ENCODE measurements around the gene SMIM29. TPM values are rescaled to one million over a fixed set of nuclear protein-coding genes. Genes with fewer than 3 reads are reported as not detected.

SMIM29 gene
- total and polyA plus RNA-seq, 7 experiments from 2014 or later: 13.9 to 45.5 (median 23.8) TPM

GRCh38 chr6:34223956-34224940, 24.6 kb downstream of the SMIM29 start:
- Mint-ChIP-seq H3K36me3 (no peaks in the 10 kb centered on the region), H3K27ac (peak overlapping the region; percentile 82 to 95 (median 88)), H3K4me1 (peaks cover 5 to 40% (median 10%) of the 10 kb centered on the region in 7 donors), H3K4me3 (peak overlapping the region; percentile 42 to 85 (median 76)), H3K27me3 (no peaks in the 10 kb centered on the region), H3K9me3 (no peaks in the 10 kb centered on the region)
- Histone ChIP-seq H3K36me3 (ENCODE audit: control insufficient read depth in 2 of 3, insufficient read depth in 3 of 3, low read length in 3 of 3) (no peaks in the 10 kb centered on the region), H3K9me3 (ENCODE audit: control insufficient read depth in 2 of 3, low read length in 3 of 3) (no peaks in the 10 kb centered on the region), H3K4me3 (ENCODE audit: low read length) (peak overlapping the region; percentile 78), H3K27ac (ENCODE audit: low read depth, low read length) (peak overlapping the region; percentile 93), H3K4me1 (ENCODE audit: control insufficient read depth in 2 of 2, insufficient read depth in 2 of 2, low read length in 2 of 2) (peaks cover 4 to 14% of the 10 kb centered on the region in 2 donors), H3K27me3 (ENCODE audit: control insufficient read depth in 2 of 2, insufficient read depth in 2 of 2, low read length in 2 of 2) (no peaks in the 10 kb centered on the region)
- ChIA-PET CTCF (interaction anchor here (0.7 to 2.1 kb wide), 6 partner anchors 9 to 196 kb away, joined by 3 to 11 read pairs (median 6); partner anchors contain the start of genes HMGA1 and SMIM29), POLR2A (interaction anchor here (0.5 to 3.9 kb wide), 17 partner anchors 9 to 664 kb away, joined by 3 to 45 read pairs (median 4); partner anchors contain the start of genes ANKS1A, HMGA1, RPS10 and SMIM29)
- intact Hi-C loops (cut with micrococcal nuclease): loop anchor here (1.0 to 2.0 kb wide), 4 partner anchors 12 to 435 kb away; partner anchors contain the start of genes HMGA1 (in 2 of the 2), SMIM29 (in 2 of the 2) and LEMD2 (in 1 of the 2)
- ATAC-seq (peak; percentile 99), DNase-seq (peak; percentile 85 to 97 (median 91))

- Histone ChIP-seq H3K36me3 (ENCODE audit: control insufficient read depth in 2 of 3, insufficient read depth in 3 of 3, low read length in 3 of 3) (no peaks in the 10 kb centered on the region), H3K27me3 (ENCODE audit: control insufficient read depth in 2 of 2, insufficient read depth in 2 of 2, low read length in 2 of 2) (no peaks in the 10 kb centered on the region), H3K27ac (ENCODE audit: low read depth, low read length) (peak overlapping the region; percentile 78), H3K4me3 (ENCODE audit: low read length) (no peak overlapping the region), H3K9me3 (ENCODE audit: control insufficient read depth in 2 of 3, low read length in 3 of 3) (no peaks in the 10 kb centered on the region), H3K4me1 (ENCODE audit: control insufficient read depth in 2 of 2, insufficient read depth in 2 of 2, low read length in 2 of 2) (peaks cover 4 to 14% of the 10 kb centered on the region in 2 donors)
- Mint-ChIP-seq H3K4me3 (peak overlapping the region; percentile 42 to 85 (median 76)), H3K4me1 (peaks cover 5 to 39% (median 14%) of the 10 kb centered on the region in 7 donors), H3K36me3 (no peaks in the 10 kb centered on the region), H3K27me3 (no peaks in the 10 kb centered on the region), H3K9me3 (no peaks in the 10 kb centered on the region), H3K27ac (peak overlapping the region; percentile 79 to 95 (median 88))
- CTCF ChIA-PET: interaction anchor here (0.6 to 2.1 kb wide), 6 partner anchors 13 to 430 kb away, joined by 3 to 11 read pairs (median 6); partner anchors contain the start of genes HMGA1 and SMIM29
- POLR2A ChIA-PET: interaction anchor here (0.5 to 3.9 kb wide), 16 partner anchors 8 to 665 kb away, joined by 3 to 45 read pairs (median 4); partner anchors contain the start of genes ANKS1A, HMGA1, RPS10 and SMIM29
- DNase-seq (peak in 1 of 9 donors; percentile 29), ATAC-seq (no peak)
- intact Hi-C loops (cut with micrococcal nuclease): no loop called here
Observed at GRCh38 chr6:34223381-34223955, 25.3 kb downstream of the SMIM29 start.

- H3K27ac Mint-ChIP-seq: peak overlapping the region in 1 of 9 donors; percentile 3
- Histone ChIP-seq H3K27ac (ENCODE audit: low read depth, low read length) (no peak overlapping the region), H3K27me3 (ENCODE audit: control insufficient read depth in 2 of 2, insufficient read depth in 2 of 2, low read length in 2 of 2) (no peaks in the 10 kb centered on the region), H3K4me1 (ENCODE audit: control insufficient read depth in 2 of 2, insufficient read depth in 2 of 2, low read length in 2 of 2) (peaks cover 0 to 8% of the 10 kb centered on the region in 2 donors), H3K4me3 (ENCODE audit: low read length) (no peak overlapping the region), H3K9me3 (ENCODE audit: control insufficient read depth in 2 of 3, low read length in 3 of 3) (no peaks in the 10 kb centered on the region), H3K36me3 (ENCODE audit: control insufficient read depth in 2 of 3, insufficient read depth in 3 of 3, low read length in 3 of 3) (no peaks in the 10 kb centered on the region)
- H3K4me1 Mint-ChIP-seq: peaks cover 3 to 15% (median 10%) of the 10 kb centered on the region in 7 donors
- ChIA-PET CTCF (interaction anchor here (0.7 to 1.0 kb wide), 3 partner anchors 23 to 165 kb away, joined by 3 to 4 read pairs (median 3); partner anchors contain the start of gene SMIM29), POLR2A (interaction anchor here (1.0 kb wide), 1 partner anchor 34 kb away, joined by 3 read pairs; no protein-coding TSS in a partner anchor)
- intact Hi-C loops (cut with micrococcal nuclease): no loop called here
- DNase-seq: no peak
- H3K4me3 Mint-ChIP-seq: no peak overlapping the region
- no peaks in the 10 kb centered on the region for H3K36me3 Mint-ChIP-seq
- peaks cover 0 to 2% (median 0%) of the 10 kb centered on the region in 5 donors for H3K27me3 Mint-ChIP-seq
- ATAC-seq: no peak
- H3K9me3 Mint-ChIP-seq: no peaks in the 10 kb centered on the region
Observed at GRCh38 chr6:34218691-34219090, 30.1 kb downstream of the SMIM29 start.

GRCh38 chr6:34213772-34214171, 35.0 kb downstream of the SMIM29 start:
- Mint-ChIP-seq H3K36me3 (no peaks in the 10 kb centered on the region), H3K9me3 (no peaks in the 10 kb centered on the region), H3K4me3 (no peak overlapping the region), H3K4me1 (peaks cover 0 to 6% (median 4%) of the 10 kb centered on the region in 7 donors), H3K27ac (no peak overlapping the region), H3K27me3 (peaks cover 0 to 2% (median 0%) of the 10 kb centered on the region in 5 donors)
- Histone ChIP-seq H3K36me3 (ENCODE audit: control insufficient read depth in 2 of 3, insufficient read depth in 3 of 3, low read length in 3 of 3) (no peaks in the 10 kb centered on the region), H3K27me3 (ENCODE audit: control insufficient read depth in 2 of 2, insufficient read depth in 2 of 2, low read length in 2 of 2) (no peaks in the 10 kb centered on the region), H3K9me3 (ENCODE audit: control insufficient read depth in 2 of 3, low read length in 3 of 3) (no peaks in the 10 kb centered on the region), H3K4me1 (ENCODE audit: control insufficient read depth in 2 of 2, insufficient read depth in 2 of 2, low read length in 2 of 2) (no peaks in the 10 kb centered on the region), H3K27ac (ENCODE audit: low read depth, low read length) (no peak overlapping the region), H3K4me3 (ENCODE audit: low read length) (no peak overlapping the region)
- DNase-seq (no peak), ATAC-seq (no peak)
- ChIA-PET POLR2A (interaction anchor here (1.3 kb wide), 1 partner anchor 23 kb away, joined by 5 read pairs; the partner anchor contains the start of gene HMGA1), CTCF (no interaction called here)
- intact Hi-C loops (cut with micrococcal nuclease): no loop called here

GRCh38 chr6:34207695-34208443, 40.9 kb downstream of the SMIM29 start:
- DNase-seq (peak in 1 of 9 donors; percentile 35), ATAC-seq (no peak)
- no peaks in the 10 kb centered on the region for H3K36me3 ChIP-seq (ENCODE audit: control insufficient read depth in 2 of 3, insufficient read depth in 3 of 3, low read length in 3 of 3)
- POLR2A ChIA-PET: no interaction called here
- no peaks in the 10 kb centered on the region for H3K4me1 ChIP-seq (ENCODE audit: control insufficient read depth in 2 of 2, insufficient read depth in 2 of 2, low read length in 2 of 2)
- H3K4me1 Mint-ChIP-seq: peaks cover 0 to 8% (median 2%) of the 10 kb centered on the region in 7 donors
- no peaks in the 10 kb centered on the region for H3K9me3 ChIP-seq (ENCODE audit: control insufficient read depth in 2 of 3, low read length in 3 of 3)
- H3K36me3 Mint-ChIP-seq: no peaks in the 10 kb centered on the region
- CTCF ChIA-PET: interaction anchor here (1.2 to 2.8 kb wide), 2 partner anchors 12 to 213 kb away, joined by 4 to 7 read pairs; no protein-coding TSS in a partner anchor
- H3K27me3 ChIP-seq (ENCODE audit: control insufficient read depth in 2 of 2, insufficient read depth in 2 of 2, low read length in 2 of 2): no peaks in the 10 kb centered on the region
- no peak overlapping the region for H3K4me3 ChIP-seq (ENCODE audit: low read length)
- no peaks in the 10 kb centered on the region for H3K27me3 Mint-ChIP-seq
- intact Hi-C loops (cut with micrococcal nuclease): no loop called here
- H3K4me3 Mint-ChIP-seq: no peak overlapping the region
- peaks cover 0 to 1% (median 0%) of the 10 kb centered on the region in 11 donors for H3K9me3 Mint-ChIP-seq
- no peak overlapping the region for H3K27ac ChIP-seq (ENCODE audit: low read depth, low read length)
- peak overlapping the region in 1 of 9 donors; percentile 23 for H3K27ac Mint-ChIP-seq

All from naive thymus-derived CD4-positive, alpha-beta T cell (primary cell).